Suprapubic skin (tissue), 4 donors: Measurements from ENCODE around the gene IL7R.

ENCODE experiments used
- EP300 ChIP-seq: sonication (generic); formaldehyde crosslinking; IDR thresholded peaks from one replicate; pipeline ENCODE4 v1.6.1; 2017; ENCODE audit warnings: antibody characterized with exemption
- POLR2AphosphoS5 ChIP-seq, 3 donors: sonication (generic); formaldehyde crosslinking; IDR thresholded peaks; one replicate each; pipeline ENCODE4 v1.6.1; 2017; ENCODE audit warnings: antibody characterized with exemption in 3 of 3
- TF ChIP-seq, protein P1 (sequence below), 2 donors: fragments of 200-600 bp in 1 of 2; fragments of 450-650 bp in 1 of 2; sonication (generic) in 1 of 2; IDR thresholded peaks; one replicate each; pipeline ENCODE4 v1.5.1; 2016 to 2019; ENCODE audit warnings: antibody characterized with exemption in 2 of 2, mild to moderate bottlenecking in 1 of 2, moderate library complexity in 1 of 2

DNA sequence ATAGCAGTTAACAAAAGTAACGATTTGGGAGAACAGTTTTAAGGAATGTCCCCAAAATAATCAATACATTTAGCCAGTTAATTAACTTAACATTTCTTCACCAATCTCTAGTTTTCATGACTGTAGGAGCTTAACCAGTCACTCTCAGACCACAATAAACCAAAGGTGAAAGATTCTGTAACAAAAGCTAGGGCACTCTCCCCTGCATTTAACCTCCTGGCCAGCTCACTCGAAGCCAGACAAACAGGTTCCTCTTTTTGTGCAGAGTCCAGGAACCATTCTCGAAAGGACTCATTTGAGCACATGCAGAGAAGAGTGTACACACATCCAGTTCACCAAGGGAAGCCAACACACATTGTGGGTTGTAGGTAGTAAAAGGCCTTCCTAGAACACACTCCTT lies 6.5 kb downstream of the IL7R start:
- TF ChIP-seq POLR2AphosphoS5 (IDR thresholded peaks at IDR 0.05) (no peak), EP300 (no peak)
- TF ChIP-seq, protein P1, sequence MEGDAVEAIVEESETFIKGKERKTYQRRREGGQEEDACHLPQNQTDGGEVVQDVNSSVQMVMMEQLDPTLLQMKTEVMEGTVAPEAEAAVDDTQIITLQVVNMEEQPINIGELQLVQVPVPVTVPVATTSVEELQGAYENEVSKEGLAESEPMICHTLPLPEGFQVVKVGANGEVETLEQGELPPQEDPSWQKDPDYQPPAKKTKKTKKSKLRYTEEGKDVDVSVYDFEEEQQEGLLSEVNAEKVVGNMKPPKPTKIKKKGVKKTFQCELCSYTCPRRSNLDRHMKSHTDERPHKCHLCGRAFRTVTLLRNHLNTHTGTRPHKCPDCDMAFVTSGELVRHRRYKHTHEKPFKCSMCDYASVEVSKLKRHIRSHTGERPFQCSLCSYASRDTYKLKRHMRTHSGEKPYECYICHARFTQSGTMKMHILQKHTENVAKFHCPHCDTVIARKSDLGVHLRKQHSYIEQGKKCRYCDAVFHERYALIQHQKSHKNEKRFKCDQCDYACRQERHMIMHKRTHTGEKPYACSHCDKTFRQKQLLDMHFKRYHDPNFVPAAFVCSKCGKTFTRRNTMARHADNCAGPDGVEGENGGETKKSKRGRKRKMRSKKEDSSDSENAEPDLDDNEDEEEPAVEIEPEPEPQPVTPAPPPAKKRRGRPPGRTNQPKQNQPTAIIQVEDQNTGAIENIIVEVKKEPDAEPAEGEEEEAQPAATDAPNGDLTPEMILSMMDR (IDR thresholded peaks at IDR 0.05), result no peak
